GM23338 (cell line): ENCODE measurements around the gene MAS1L. TPM values are rescaled to one million over a fixed set of nuclear protein-coding genes. Genes with fewer than 3 reads are reported as not detected.

ENCODE experiments used
- ATAC-seq: fragments of 200-7000 bp; cut with Tn5 transposase; 3 replicates; pipeline ENCODE4 v1.9.1; 2020
- DNase-seq: peaks from one replicate; pipeline ENCODE4 v3.0.0-alpha.2; 2015; ENCODE audit warnings: low spot score
- H2AFZ ChIP-seq: fragments of 200-600 bp; sonication (generic); 2 replicates; pipeline ENCODE4 v1.8.0; 2016; ENCODE audit warnings: antibody characterized with exemption, mild to moderate bottlenecking, moderate library complexity
- H3F3A ChIP-seq: fragments of 200-600 bp; sonication (generic); replicated peaks from 2 replicates; pipeline ENCODE4 v1.8.0; 2017; ENCODE audit warnings: antibody characterized with exemption, mixed run types, low read depth
- H3K27ac ChIP-seq: fragments of 200-600 bp; sonication (generic); 2 replicates; pipeline ENCODE4 v1.6.1; 2016; ENCODE audit warnings: low read depth
- H3K27me3 ChIP-seq: fragments of 200-600 bp; sonication (generic); 2 replicates; pipeline ENCODE4 v1.8.0; 2016; ENCODE audit warnings: mild to moderate bottlenecking, mixed run types, moderate library complexity; ENCODE audit not compliant: insufficient read depth
- H3K36me3 ChIP-seq: fragments of 200-600 bp; sonication (generic); 2 replicates; pipeline ENCODE4 v1.8.0; 2016; ENCODE audit warnings: mild to moderate bottlenecking; ENCODE audit not compliant: insufficient read depth
- H3K4me1 ChIP-seq: fragments of 200-600 bp; sonication (generic); 2 replicates; pipeline ENCODE4 v1.8.0; 2016; ENCODE audit warnings: mild to moderate bottlenecking, moderate library complexity; ENCODE audit not compliant: insufficient read depth
- H3K4me2 ChIP-seq: fragments of 200-600 bp; sonication (generic); 2 replicates; pipeline ENCODE4 v1.7.1; 2017; ENCODE audit warnings: mixed run types
- H3K4me3 ChIP-seq: fragments of 200-600 bp; sonication (generic); 2 replicates; pipeline ENCODE4 v1.6.1; 2016; ENCODE audit warnings: mixed run types
- H3K79me2 ChIP-seq: fragments of 200-600 bp; sonication (generic); replicated peaks from 2 replicates; pipeline ENCODE4 v1.8.0; 2017; ENCODE audit warnings: mild to moderate bottlenecking; ENCODE audit not compliant: insufficient read depth
- H3K9me2 ChIP-seq: fragments of 200-600 bp; sonication (generic); 2 replicates; pipeline ENCODE4 v1.8.0; 2017; ENCODE audit not compliant: insufficient read depth
- H4K20me1 ChIP-seq: fragments of 200-600 bp; sonication (generic); replicated peaks from 2 replicates; pipeline ENCODE4 v1.8.0; 2017; ENCODE audit warnings: mild to moderate bottlenecking; ENCODE audit not compliant: insufficient read depth
- H3K27ac Mint-ChIP-seq: 2 replicates; pipeline ENCODE4 v1.8.0; 2020; ENCODE audit warnings: inconsistent platforms, mild to moderate bottlenecking, moderate library complexity, mixed read lengths
- H3K27me3 Mint-ChIP-seq: 3 replicates; pipeline ENCODE4 v1.8.0; 2022; ENCODE audit warnings: low read depth, mild to moderate bottlenecking, moderate library complexity, mixed read lengths, inconsistent platforms; ENCODE audit not compliant: insufficient read depth, poor library complexity
- H3K36me3 Mint-ChIP-seq: 3 replicates; pipeline ENCODE4 v1.8.0; 2021; ENCODE audit warnings: low read depth, mild to moderate bottlenecking, inconsistent platforms, moderate library complexity, mixed read lengths
- H3K4me1 Mint-ChIP-seq: 3 replicates; pipeline ENCODE4 v1.8.0; 2020; ENCODE audit warnings: mild to moderate bottlenecking, inconsistent platforms, mixed read lengths
- H3K4me3 Mint-ChIP-seq: 3 replicates; pipeline ENCODE4 v1.8.0; 2021; ENCODE audit warnings: moderate library complexity, mild to moderate bottlenecking, inconsistent platforms, mixed read lengths
- H3K9me3 Mint-ChIP-seq: 3 replicates; pipeline ENCODE4 v1.8.0; 2020; ENCODE audit warnings: moderate library complexity, mild to moderate bottlenecking, inconsistent platforms, mixed read lengths
- CREB1 ChIP-seq: fragments of 250-450 bp; sonication (Bioruptor Pico); IDR thresholded peaks from 2 replicates; pipeline ENCODE4 v1.5.0; 2020; ENCODE audit warnings: low read depth, mild to moderate bottlenecking, moderate library complexity
- CTCF ChIP-seq, 2 experiments: fragments of 200-600 bp in 1 of 2; sonication (generic) in 1 of 2; conservative IDR thresholded peaks; 2 replicates each; pipeline versions ENCODE4 v1.5.1 to v1.6.1; 2016 to 2017; ENCODE audit warnings: antibody characterized with exemption in 2 of 2, low read depth in 2 of 2, mild to moderate bottlenecking in 2 of 2, moderate library complexity in 1 of 2
- EZH2 ChIP-seq: fragments of 200-600 bp; sonication (generic); IDR thresholded peaks from one replicate; pipeline ENCODE4 v1.8.0; 2017; ENCODE audit warnings: antibody characterized with exemption, mild to moderate bottlenecking, low read depth; ENCODE audit not compliant: unreplicated experiment
- EZH2phosphoT487 ChIP-seq: fragments of 200-600 bp; sonication (generic); IDR thresholded peaks from one replicate; pipeline ENCODE4 v1.8.1; 2018; ENCODE audit warnings: antibody characterized with exemption; ENCODE audit not compliant: unreplicated experiment
- NANOG ChIP-seq: IDR thresholded peaks from 2 replicates; pipeline ENCODE4 v1.6.1; 2016; ENCODE audit warnings: antibody characterized with exemption, borderline replicate concordance
- STAT1 ChIP-seq: IDR thresholded peaks from one replicate; pipeline ENCODE4 v1.6.1; 2016; ENCODE audit warnings: antibody characterized with exemption; ENCODE audit not compliant: unreplicated experiment
- ZNF114 ChIP-seq: fragments of 250-450 bp; sonication (Bioruptor Pico); IDR thresholded peaks from 2 replicates; pipeline ENCODE4 v1.5.0; 2020; ENCODE audit warnings: mild to moderate bottlenecking, moderate library complexity
- ZNF331 ChIP-seq: fragments of 250-450 bp; sonication (Bioruptor Pico); IDR thresholded peaks from 2 replicates; pipeline ENCODE4 v1.5.0; 2020; ENCODE audit warnings: low read depth, mild to moderate bottlenecking, moderate library complexity
- ZNF462 ChIP-seq: fragments of 250-450 bp; sonication (Bioruptor Pico); IDR thresholded peaks from 2 replicates; pipeline ENCODE4 v1.5.0; 2020; ENCODE audit warnings: mild to moderate bottlenecking, moderate library complexity
- polyA plus RNA-seq: library from polyadenylated mRNA; unstranded; fragments of >200 nt; fragmentation: Nextera tagmentation; extraction: Ambion mirVana; gene quantifications from 2 replicates; pipeline ENCODE4 v1.2.1, GENCODE V29; 2016
- total RNA-seq: library from RNA; depleted of rRNA; stranded (reverse); fragments of >200 nt; shearing (Covaris generic); gene quantifications from 2 replicates; pipeline ENCODE4 v1.2.3, GENCODE V29; 2014

The MAS1L gene
- total and polyA plus RNA-seq, 2 experiments from 2014 or later: not detected

GRCh38 chr6:29439006-29439405 lies 48.8 kb downstream of the MAS1L start, which contains the start of gene OR10C1:
Gene OR10C1 (plus strand): TSS chr6:29439306. CDS start chr6:29440016, 710 bp downstream.
- H3K79me2 ChIP-seq: no peaks in the 10 kb centered on the region

More at GRCh38 chr6:29439006-29439405, 48.8 kb downstream of the MAS1L start, which contains the start of gene OR10C1:
- no peaks in the 10 kb centered on the region for H3K4me1 Mint-ChIP-seq
- Histone ChIP-seq H2AFZ (no peak within 1 kb of the TSS), H3K27ac (no peak within 1 kb of the TSS), H3K4me3 (no peak within 1 kb of the TSS), H3K36me3 (no peaks in the 10 kb centered on the region), H4K20me1 (no peaks in the 10 kb centered on the region), H3K9me2 (no peaks in the 10 kb centered on the region; the same call in 1 of the 2 replicates), H3F3A (no peaks in the 10 kb centered on the region), H3K27me3 (no peaks in the 10 kb centered on the region), H3K4me1 (no peaks in the 10 kb centered on the region), H3K4me2 (no peak within 1 kb of the TSS)
- ATAC-seq (no peak), DNase-seq (no peak)
- H3K36me3 Mint-ChIP-seq: no peaks in the 10 kb centered on the region
- no peak within 1 kb of the TSS; the same call in 1 of the 2 replicates for H3K27ac Mint-ChIP-seq
- TF ChIP-seq EZH2phosphoT487 (no peak), ZNF331 (no peak), NANOG (no peak), CREB1 (no peak), ZNF462 (CRISPR knock-in tag) (no peak), ZNF114 (CRISPR knock-in tag) (no peak), CTCF (conservative IDR thresholded peaks at IDR 0.05; ENCODE audit: low read depth in 2 of 2) (no peak), STAT1 (no peak), EZH2 (no peak)
- H3K27me3 Mint-ChIP-seq: peaks cover 6% of the 10 kb centered on the region
- H3K9me3 Mint-ChIP-seq: peaks cover 2% of the 10 kb centered on the region; the same call in 2 of the 3 replicates
- H3K4me3 Mint-ChIP-seq: no peak within 1 kb of the TSS
